D341Med (cell line): ENCODE measurements around the gene LEFTY2.
A peak's percentile ranks its signal among the peaks of the same experiment; 100 is the strongest.
"Not testable (repeated sequence)": the region's sequence is repeated elsewhere in the genome, so short reads cannot be mapped to it uniquely, and the experiment has no call there.

Source experiments
- DNase-seq: peaks from one replicate; pipeline ENCODE4 v3.0.0; 2012; ENCODE audit warnings: low spot score

LEFTY2 gene

GRCh38 chr1:225953315-225953714, 12.3 kb upstream of the LEFTY2 start:
- DNase-seq = no peak

- no peak for DNase-seq
Observed at GRCh38 chr1:225950905-225951497, 10.0 kb upstream of the LEFTY2 start.

GRCh38 chr1:225949041-225949440, 8.0 kb upstream of the LEFTY2 start:
- no peak for DNase-seq

- no peak for DNase-seq
Observed at GRCh38 chr1:225946803-225947202, 5.8 kb upstream of the LEFTY2 start.

- DNase-seq = no peak
Observed at GRCh38 chr1:225946082-225946620, 5.1 kb upstream of the LEFTY2 start.

GRCh38 chr1:225945564-225945963, 4.5 kb upstream of the LEFTY2 start:
- DNase-seq = no peak

GRCh38 chr1:225944951-225945350, 3.9 kb upstream of the LEFTY2 start:
- DNase-seq = no peak

- no peak for DNase-seq
Observed at GRCh38 chr1:225944387-225944786, 3.4 kb upstream of the LEFTY2 start.

- no peak for DNase-seq
Observed at GRCh38 chr1:225943582-225943981, 2.6 kb upstream of the LEFTY2 start.

GRCh38 chr1:225942574-225942973, 1.6 kb upstream of the LEFTY2 start:
- no peak for DNase-seq

- no peak for DNase-seq
Observed at GRCh38 chr1:225941942-225942222, 862 bp upstream of the LEFTY2 start.

- DNase-seq = no peak
Observed at GRCh38 chr1:225940385-225941151, 452 bp downstream of the LEFTY2 start.

- DNase-seq = not testable (repeated sequence)
Observed at GRCh38 chr1:225939939-225940310, 1.1 kb downstream of the LEFTY2 start.

GRCh38 chr1:225939097-225939938, 1.7 kb downstream of the LEFTY2 start:
- DNase-seq = not testable (repeated sequence)

GRCh38 chr1:225937048-225937968, 3.7 kb downstream of the LEFTY2 start:
- DNase-seq = no peak

- no peak for DNase-seq
Observed at GRCh38 chr1:225936523-225936922, 4.5 kb downstream of the LEFTY2 start.

- DNase-seq = not testable (repeated sequence)
Observed at GRCh38 chr1:225936086-225936485, 4.9 kb downstream of the LEFTY2 start.

- DNase-seq = no peak
Observed at GRCh38 chr1:225934711-225935110, 6.3 kb downstream of the LEFTY2 start.

- no peak for DNase-seq
Observed at GRCh38 chr1:225933072-225933471, 7.9 kb downstream of the LEFTY2 start.

- DNase-seq = peak; percentile 47
Observed at GRCh38 chr1:225931270-225932136, 9.5 kb downstream of the LEFTY2 start.

GRCh38 chr1:225930566-225930965, 10.5 kb downstream of the LEFTY2 start:
- DNase-seq = no peak
